DMS53 treated with DMSO at 0.1 percent for 48 hours (cell line): Measurements from ENCODE around the gene GREB1.
"Not testable (repeated sequence)": the region's sequence is repeated elsewhere in the genome, so short reads cannot be mapped to it uniquely, and the experiment has no call there.

Experiments
- DNase-seq: peaks from one replicate; lab custom pipeline; 2025; ENCODE audit not compliant: unreplicated experiment; lab: John Stamatoyannopoulos, UW

The GREB1 gene

DNA sequence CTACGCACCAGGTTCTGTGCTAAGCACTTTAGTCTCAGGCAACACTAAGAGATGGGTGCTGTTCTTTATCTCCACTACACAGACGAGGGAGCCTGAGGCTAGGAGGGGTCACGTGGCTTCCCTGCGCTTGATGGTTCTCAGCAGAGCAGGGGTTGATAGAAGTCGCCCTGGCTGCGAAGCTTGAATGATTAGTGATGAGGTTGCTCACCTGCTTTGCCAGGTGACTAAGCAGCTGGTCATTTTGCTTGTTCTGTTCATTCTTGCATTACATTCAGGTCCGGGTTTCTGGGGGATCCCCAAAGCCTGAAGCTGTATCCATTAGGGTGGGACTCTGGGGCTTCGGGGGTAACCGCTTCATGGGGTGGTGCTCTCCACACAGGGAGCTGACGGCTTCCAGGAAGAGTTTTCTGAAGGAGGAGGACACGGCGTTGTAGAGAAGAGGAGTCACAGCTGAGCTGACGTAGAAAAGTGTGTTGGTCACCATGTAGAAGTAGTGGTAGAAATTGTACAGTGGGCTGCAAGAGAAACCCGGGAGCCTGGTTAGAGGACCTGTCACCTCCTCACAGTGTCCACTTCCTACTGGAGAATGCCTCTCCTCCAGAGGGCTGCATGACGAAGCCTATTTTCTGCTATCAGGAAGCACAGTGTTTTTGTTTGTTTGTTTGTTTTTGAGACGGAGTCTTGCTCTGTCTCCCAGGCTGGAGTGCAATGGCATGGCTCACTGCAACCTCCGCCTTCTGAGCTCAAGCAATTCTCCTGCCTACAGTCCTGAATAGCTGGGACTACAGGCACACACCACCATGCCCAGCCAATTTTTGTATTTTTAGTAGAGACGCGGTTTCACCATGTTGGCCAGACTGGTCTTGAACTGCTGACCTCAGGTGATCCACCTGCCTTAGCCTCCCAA is 124.6 kb downstream of the GREB1 start:
- DNase-seq: no peak

DNA sequence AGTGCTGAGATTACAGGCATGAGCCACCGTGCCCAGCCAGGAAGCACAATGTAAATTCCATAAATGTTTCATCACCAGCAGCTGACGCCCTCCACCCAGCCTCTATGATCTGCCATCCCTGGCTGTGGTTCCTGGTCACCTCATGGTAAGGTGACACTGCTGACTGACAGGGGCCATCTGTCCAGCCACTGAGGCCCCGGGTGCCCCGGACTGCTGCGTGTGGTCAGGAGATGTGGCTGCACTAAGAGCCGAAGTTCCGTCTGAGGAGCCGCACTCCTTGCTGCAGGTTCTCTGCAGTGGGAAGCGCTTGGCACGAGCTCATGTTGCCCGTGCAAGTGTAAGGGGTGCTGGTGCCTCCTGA is 125.2 kb downstream of the GREB1 start:
- DNase-seq: no peak

DNA sequence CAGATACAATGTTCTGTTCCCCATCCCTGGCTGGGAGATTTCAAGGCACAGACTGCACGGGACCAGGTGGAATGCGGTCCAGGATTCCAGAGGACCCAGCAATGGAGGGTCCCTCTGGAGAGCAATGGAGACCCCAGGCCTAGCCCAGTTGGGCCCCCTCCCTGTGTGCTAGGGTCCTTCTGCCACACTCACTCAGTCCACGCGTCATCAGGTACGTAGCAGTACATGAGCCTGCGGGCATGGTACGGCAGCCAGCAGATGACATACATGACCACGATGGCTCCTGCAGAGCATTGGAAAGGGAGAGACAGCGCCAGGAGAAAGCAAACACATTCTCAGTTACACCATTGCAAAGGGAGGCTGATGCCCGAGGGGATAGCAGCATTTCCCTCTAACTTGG is 126.0 kb downstream of the GREB1 start:
- no peak for DNase-seq

DNA sequence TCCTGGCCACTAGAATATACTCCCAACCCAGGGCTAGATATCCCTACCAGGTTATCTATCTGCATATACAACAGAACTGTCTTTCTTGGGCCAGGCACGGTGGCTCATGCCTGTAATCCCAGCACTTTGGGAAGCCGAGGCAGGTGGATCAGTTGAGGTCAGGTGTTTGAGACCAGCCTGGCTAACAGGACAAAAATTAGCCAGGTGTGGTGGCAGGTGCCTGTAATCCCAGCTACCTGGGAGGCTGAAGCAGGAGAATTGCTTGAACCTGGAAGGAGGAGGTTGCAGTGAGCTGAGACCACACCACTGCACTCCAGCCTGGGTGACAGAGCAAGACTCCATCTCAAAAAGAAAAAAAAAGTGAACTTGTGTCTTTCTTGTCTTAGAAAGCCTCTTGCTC is 126.6 kb downstream of the GREB1 start:
- not testable (repeated sequence) for DNase-seq

DNA sequence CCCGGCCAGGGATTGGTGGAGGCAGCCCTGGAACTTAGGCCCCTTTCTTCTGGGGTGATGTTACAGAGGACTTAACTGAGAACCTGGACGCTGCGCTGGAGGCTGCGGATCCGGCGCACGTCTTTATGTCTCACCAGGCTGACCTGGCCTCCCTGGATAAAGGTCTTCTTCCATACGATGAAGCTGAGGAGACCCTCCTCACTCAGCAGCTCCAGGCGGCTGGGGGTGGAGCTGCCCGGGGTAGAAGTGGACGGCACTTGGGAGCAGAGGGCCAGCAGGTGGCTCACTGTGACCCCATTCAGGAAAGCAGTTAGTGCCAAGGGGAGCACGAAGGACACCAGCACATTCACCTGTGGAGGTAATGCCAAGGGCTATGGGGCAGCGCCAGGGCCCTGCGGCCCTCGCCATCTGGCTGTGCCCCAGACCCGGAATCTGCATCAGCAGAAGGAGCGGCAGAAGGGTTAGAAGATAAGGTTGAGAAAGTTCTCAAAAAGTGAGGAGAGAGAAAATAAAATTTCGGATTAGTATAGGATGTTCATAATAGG is 128.1 kb downstream of the GREB1 start:
- DNase-seq: no peak

DNA sequence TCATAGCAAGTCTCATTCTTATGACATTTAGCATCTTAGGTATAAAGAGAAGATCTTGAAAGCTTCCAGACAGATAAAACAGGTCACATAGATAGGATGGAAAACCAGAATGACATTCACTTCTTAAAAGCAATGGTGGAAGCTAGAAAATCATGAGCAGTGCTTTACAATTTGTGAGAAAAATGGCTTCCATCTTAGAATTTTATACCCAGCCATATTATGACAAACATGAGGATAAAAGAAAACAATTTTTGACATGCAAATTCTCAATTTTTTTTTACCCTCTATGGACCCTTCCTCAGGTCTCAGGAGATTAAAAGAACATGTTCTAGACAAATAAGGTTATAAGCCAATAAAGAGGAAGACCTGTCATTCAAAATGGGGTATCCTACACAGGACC is 129.0 kb downstream of the GREB1 start:
- no peak for DNase-seq

DNA sequence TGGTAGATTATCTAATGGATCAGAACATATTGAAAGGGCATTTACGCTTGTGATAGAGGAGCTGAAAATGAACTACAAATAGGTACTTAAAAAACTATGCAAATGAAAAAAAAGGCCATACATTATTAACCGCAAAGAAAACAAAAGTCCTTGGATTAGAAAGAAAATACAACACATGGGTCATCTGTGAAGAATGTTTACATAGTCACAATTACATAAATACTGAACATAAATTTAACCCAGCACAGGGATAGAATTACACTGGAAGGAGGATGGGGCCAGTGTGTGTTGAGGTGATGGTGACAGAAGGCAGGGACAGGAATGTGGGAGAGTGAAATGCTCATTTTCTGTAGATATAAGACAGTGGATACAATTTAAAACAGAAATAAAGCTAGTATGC is 129.6 kb downstream of the GREB1 start:
- peak; percentile 23 for DNase-seq

DNA sequence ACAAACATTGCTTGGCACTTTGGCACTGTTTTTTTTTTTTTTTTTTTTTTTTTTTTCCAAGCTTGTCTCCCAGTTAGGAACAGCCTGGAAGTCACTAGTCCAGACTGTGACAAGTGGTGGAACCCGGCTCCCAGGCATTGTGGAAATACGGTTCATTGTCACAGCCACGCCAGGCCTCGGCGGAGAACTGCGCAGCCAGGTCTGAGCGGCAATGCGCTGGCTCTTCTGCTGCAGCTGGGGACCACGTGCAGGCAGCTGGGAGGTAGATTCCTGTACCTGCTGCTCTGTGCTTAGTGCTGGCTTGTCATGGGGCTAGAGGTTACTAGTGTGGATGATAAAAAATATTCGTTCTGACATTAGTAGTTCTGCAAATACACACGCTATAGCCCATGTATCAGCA is 131.2 kb downstream of the GREB1 start:
- DNase-seq: no peak

DNA sequence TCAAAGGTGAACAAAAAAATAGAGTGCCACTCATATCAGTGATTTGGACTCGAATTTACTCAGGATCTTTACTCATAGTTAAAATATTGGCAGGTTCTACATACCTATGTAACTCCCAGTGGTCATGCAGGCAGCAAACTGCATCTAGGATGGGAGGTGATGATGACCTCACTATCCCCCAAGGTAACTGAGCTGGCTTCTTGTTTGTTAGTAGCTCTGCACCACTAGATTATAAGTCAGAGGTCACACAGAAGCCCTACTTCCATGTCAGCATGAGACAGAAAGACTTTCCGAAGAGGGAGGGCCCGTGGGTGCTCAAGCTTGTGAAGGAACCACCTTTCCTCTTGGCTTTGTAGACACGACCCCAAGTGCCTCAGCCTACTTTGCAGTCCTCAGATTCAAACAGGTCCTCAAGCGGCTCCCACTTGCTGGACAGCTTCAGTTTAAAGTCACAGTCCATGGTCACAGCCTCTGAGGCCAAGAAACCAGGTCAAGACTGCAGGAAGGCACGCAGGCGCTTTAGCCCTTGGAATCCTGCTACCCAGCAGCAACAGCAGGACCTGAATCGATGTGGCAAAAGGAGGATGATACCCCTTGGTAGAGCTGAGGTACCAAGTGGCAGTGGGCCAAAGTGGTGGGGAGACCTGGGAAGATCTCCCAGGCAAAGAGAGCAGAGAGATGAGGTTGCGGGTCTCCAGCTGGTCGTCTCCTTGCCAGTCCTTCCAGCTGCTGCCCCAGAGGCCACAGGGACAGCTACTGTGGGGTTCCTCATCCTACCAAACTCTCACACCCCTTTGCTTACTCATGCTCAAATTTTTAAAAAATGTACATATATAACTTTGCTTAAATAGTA is 131.9 kb downstream of the GREB1 start:
- DNase-seq: no peak

DNA sequence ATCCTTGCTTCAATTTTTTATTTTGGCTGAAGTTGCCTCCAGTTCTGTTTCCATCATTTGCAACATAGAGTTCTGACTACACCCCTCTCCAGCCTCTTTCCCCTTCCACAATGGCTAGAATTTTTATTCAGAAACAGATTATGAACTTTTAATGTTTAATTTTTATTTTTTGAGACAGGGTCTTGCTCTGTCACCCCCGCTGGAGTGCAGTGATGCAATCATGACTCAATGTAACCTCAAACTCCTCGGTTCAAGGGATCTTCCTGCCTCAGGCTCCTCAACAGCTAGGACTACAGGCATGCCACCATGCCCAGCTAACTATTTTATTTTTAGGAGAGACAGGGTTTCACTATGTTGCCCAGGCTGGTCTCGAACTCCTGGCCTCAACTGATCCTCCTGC is 133.3 kb downstream of the GREB1 start:
- DNase-seq: no peak

DNA sequence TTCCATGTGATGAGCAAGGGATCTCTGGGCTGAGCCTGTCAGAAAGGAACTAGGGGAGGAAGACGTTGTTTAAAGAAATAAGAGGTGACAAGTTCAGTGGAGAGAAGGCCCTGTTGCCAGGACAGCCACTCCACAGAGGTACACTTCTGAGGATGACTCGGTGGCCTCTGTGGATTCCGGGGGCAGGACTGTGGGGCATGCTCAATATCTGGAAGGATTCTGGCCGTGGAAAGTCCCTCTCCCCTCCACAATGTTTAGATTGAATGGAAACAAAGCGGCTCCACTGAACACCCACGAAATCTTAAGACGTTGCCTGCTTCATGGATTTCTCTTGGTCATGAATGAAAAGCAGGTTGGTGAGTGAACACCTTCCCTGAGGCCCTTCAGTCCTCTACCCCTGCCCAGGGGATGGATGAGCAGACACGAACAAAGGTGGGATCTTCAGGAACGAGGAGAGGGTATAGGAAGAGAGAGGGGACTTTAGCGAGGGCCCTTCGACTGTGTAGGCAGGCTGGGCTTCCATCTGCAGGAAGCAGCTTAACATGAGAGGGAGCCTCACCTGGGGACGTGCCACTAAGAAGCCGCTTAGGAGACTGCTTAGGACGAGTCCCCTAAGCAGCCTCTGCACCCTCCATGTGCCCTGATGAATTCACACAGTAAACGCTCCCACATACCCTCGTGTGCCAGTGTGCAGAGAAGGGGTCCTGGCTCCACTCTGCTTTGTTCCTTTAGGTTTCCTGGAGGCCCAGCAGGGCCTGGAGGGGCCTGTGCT is 134.2 kb downstream of the GREB1 start:
- DNase-seq: no peak

DNA sequence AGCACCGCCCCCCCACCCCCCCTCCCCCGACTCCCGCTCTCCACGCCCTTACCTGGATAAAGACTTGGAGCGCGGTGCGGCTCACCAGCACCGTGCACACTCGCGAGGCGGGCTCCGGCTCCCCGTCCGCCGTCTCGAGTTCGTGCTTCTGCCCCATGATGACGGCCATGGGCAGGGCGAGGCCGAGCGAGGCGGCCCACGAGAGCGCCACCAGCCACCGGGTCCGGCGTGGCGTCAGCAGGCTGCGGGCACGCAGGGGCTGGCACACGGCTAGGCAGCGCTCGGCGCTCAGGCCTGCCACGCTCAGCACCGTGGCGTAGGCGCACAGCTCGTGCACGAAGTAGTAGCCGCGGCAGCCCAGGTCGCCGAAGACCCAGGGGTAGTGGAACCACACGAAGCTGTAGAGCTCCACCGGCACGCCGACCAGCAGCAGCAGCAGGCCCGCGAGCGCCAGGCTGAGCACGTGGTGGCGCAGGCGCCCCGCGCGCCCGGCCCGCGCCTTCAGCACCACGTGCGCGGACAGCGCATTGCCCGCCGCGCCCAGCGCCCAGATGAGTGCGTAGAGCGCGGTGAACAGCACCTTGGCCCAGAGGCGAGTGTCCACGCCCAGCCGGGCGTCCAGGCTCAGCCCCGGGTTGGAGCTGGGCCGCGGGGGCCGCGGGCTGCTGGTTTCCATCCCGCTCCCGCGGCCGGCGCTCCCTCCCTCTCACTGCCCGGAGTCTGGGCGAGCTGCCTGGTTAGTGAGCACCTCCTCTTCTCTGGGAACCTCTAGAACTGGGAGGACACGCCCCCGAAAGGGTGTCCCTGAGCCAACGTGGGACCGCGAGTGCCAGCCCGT is 135.8 kb downstream of the GREB1 start, which contains the start of gene NTSR2:
TSS of gene NTSR2 (minus strand) at position 742 of the 838 bp plus-strand sequence. CDS start at position 676, 66 bp downstream.
- no peak for DNase-seq

DNA sequence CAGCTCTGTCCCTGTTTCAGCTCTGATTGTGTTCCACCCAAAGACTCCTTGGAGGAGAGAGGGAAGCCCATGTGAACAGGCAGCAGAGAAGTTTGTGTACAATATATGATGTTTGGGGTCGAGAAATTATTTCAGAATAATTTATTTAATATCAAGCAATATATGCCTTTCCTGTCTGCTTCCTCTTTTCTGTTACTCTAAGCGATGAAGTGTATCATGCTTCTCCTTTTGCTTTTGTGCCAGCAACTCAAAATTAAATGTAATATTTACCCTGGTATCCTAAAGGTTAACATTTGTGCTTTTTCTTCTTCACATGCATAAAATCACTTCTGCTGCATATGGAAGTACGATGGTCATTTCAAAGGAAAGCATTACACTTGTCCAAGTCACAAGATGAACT is 138.6 kb downstream of the GREB1 start:
- no peak for DNase-seq

DNA sequence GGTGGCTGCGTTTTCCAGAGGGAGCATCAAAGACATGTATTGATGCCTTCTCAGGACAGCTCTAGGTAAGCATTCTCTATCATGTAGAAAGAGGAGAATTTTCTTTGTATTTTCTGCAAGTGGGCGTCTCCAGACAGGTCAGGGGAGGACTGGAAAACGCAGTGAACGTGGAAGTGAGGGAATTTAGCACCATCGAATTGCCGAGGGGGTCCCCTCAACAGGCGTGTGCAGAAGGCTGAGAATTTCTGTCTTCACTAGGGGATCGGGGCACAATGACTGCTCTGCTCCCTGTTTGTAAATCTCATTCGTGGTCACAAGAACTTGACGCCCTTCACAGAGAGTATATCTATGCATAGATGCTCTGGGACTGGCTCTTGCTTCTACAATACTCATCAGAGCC is 141.1 kb downstream of the GREB1 start:
- DNase-seq: no peak

DNA sequence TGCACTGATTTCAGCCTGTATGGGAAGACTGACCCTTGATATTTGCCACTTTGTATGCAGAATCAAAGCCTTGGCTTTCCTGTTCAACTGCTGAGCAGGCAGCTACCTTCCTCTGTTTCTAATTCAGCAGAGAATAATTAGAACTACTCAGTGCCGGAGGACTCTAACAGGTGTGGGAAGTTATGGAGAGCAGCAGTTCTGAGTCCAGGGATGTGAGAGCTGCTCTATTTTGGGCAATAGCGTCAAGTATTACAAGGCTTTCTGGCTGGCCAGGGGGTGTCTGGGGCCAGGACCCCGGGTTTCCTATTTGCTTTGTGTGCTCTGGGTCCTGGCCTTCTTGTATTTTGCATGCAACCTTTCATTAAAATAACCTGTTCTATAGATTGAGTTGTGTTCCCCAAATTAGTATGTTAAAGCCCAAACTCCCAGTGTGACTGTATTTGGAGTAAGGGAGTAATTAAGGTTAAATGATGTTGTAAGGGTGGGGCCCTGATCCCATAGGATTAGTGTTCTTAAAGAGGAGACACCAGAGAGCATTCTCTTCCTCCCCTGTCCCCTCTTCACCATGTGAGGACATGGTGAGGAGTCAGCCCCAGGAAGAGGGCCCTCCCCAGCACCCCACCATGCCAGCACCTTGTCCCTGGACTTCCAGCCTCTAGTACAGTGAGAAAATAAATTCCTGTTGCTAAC is 141.7 kb downstream of the GREB1 start:
- DNase-seq: no peak

DNA sequence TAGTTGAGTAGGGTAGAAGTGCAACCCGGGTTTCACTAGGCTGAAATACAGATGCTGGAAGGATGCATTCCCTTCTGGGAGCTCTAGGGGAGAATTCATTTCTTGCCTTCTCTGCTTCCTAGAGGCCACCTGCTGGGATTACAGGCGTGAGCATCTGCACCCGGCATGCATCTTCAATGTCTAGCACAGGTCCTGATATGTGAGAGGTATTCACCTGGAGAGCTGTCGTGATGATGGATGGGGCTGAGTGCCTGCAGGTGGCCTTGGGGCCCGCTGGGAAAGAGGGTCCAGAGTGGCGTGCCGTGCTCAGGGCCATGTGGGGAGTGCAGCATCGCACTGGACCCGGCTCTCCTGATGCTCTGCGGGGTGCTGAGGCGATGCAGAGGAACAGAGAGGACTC is 142.8 kb downstream of the GREB1 start:
- DNase-seq: peak; percentile 28

DNA sequence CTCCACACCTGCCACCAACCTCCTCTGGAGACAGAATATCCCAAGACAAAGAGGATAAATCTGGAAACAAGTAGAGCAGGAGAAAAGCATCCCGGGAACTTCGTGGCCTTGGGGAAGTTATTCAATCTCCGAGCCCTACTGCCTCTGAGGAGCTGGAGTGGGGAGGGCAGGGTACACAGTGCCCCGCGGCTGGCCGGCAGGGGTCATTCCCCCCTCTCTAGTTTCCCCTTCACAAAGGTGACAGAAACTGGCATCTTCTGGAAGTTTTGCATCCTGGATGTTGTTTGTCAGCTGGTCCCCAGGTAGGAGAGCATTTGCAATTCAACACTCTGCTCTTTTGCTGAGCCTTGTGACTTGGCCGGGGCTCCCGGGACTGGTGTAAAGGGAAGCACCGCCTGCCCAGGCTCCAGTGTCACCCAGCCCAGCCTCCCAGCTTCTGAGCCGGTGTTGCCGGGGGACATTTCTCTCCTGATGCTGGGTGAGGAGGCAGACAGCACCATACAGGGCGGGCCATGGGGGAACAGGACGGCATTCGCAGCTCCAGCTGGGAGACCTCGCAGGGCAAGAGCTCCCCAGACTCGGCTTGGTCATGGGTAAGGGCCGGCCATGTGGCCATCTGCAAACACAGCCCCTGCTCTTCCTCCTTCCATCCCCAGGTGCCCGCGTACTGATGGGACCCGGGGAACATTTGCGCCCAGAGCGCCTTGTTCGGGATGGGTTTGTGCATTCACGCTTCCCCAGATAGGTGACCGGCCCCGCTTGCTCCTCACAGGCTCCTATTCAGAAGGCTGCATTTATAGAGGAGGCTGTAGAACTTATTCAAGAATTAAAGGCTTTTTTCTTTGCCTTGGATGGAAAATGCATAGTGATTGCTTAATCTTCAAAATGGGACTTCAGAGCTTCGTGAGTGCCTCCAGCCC is 143.6 kb downstream of the GREB1 start:
- no peak for DNase-seq

DNA sequence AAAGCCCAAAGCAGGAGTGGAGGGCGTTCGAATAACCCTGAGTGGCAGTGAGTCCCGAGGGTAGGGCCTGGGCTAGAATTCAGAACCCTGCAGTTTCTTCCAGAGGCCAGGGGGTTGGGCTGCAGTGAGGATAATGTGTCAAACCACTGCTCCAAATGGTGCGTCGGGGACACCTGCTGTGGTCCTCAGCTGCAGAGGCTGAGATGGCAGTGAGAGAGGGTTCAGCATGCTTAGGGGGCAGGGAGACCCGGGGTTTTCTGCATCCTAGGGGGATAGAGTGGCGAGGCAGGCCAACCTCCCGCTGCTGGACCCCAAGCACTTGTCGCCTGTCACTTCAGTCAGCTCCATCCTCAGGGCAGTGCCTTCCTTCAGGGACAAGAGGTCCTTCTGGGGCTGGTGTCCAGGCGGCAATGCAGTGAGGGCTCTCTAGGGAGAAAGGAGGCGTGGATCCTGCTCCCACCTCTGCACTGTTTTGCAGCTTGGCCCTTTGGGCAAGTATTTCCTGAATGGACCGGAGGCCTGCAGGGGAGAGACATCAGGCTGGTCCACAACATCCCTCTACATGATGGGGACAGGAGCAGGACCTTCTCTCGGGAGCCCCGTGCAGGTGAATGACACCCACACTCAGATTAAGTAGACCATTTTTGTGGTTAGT is 144.6 kb downstream of the GREB1 start:
- no peak for DNase-seq
